Head of caudate nucleus (tissue), 42 donors: Measurements from ENCODE around the gene GDI2.
A peak's percentile ranks its signal among the peaks of the same experiment; 100 is the strongest.
"Not testable (repeated sequence)": the region's sequence is repeated elsewhere in the genome, so short reads cannot be mapped to it uniquely, and the experiment has no call there.

Source experiments
- DNase-seq, 42 donors: peaks; one replicate each; pipeline versions ENCODE4 v3.0.0 to v3.0.0-alpha.2; 2020 to 2021; ENCODE audit warnings: mixed read lengths in 7 of 42
- intact Hi-C: fragments of 100-400 bp; cut with DNase I; formaldehyde crosslinking; loops from one replicate; pipeline ENCODE4 v1.15.0; 2022

Gene GDI2

DNA sequence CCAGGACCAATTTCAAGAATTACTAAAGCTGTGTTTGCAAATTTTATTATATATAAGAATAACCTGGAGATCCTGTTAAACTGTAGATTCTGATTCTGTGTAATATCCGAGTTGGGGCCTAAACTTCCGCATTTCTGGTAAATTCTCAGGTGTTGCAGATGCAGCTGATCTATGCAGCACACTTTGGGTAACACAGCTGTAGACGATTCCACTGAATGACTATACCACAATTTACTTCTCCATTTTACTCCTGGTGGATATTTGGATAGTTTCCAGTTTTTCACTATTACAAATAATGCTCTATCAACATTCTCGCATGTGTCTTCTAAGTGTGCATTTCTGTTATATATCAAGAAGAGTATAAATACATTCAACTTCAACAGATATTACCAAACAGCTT is 7.5 kb downstream of the GDI2 start:
- DNase-seq: no peak
- intact Hi-C loops: no loop called here

DNA sequence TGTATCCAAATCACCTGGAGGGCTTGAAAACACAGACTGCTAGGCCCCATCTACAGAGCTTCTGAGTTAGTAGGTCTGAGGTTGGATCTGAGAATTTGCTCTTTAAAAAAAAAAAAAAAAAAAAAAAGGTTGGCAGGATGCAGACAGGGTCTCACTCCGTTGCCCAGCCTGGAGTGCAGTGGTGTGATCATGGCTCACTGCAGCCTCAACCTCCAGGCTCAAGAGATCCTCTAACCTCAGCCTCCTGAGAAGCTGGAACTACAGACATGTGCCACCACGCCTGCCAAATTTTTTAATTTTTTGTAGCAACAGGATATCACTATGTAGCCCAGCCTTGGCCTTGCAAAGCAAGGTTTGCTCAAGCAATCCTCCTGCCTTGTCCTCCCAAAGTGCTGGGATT is 8.0 kb downstream of the GDI2 start:
- no peak for DNase-seq
- intact Hi-C loops: no loop called here

GRCh38 chr10:5804386-5804785 is 8.8 kb downstream of the GDI2 start:
- intact Hi-C loops: no loop called here
- DNase-seq: no peak

DNA sequence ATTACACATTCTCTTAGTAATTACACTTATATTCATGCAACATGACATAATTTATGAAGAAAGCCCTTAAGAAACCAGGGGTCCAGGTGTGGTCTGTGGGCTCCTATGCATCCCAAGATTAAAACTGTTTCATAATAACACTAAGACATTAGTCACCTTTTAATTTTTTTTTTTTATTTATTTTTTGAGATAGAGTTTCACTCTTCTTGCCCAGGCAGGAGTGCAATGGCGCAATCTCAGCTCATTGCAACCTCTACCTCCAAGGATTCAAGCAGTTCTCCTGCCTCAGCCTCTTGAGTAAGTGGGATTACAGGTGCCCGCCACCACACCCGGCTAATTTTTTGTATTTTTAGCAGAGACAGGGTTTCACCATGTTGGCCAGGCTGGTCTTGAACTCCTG is 12.5 kb downstream of the GDI2 start:
- intact Hi-C loops: no loop called here
- DNase-seq: no peak

GRCh38 chr10:5794236-5794635 is 19.0 kb downstream of the GDI2 start:
- intact Hi-C loops: no loop called here
- DNase-seq: no peak

DNA sequence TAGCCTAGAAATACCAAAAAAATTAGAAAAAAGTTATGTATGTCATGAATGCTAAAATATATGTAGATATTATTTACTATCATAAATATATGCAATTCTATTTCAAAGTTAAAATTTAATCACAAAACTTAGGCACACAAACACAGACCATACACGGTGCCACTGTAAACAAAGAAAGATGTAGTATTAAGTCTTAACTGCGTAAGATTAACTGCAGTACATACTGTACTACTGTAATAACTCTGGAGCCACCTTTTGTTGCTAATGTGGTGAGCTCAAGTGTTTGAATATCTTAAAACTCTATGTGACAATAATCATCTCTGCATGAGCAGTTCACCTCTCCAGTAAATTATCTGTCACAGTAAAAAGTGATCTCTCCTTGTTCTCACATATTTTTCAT is 23.6 kb downstream of the GDI2 start:
- DNase-seq: no peak
- intact Hi-C loops: no loop called here

DNA sequence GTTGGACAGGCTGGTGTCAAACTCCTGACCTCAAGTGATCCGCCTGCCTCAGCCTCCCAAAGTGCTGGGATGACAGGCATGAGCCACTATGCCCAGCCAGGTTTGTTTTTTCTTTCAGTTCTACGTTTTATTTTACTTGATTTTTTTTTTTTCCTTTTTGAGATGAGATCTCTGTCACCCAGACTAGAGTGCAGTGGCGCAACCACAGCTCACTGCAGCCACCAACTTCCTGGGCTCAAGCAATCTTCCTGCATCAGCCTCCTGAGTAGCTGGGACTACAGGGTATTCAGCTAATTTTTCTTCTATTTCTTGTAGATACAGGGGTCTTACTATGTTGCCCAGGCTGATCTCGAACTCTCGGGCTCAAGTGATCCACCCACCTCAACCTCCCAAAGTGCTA is 24.3 kb downstream of the GDI2 start:
- intact Hi-C loops: no loop called here

DNA sequence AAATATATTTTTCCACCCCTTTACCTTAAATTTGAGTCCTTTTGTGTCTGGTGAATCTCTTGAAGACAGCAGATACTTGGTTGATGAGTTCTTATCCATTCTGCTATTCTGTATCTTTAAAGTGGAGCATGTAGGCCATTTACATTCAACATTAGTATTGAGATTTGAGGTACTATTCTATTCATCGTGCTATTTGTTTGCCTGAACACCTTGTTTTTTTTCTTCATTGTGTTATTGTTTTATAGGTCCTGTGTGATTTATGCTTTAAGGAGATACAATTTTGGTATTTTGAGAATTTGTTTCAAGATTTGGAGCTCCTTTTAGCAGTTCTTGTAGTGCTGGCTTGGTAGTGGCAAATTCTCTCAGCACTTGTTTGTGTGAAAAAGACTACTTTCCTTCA is 29.9 kb downstream of the GDI2 start:
- no peak for DNase-seq
- intact Hi-C loops: no loop called here

More for the DNA sequence above, 24.3 kb downstream of the GDI2 start:
- DNase-seq: no peak

GRCh38 chr10:5782174-5782573 is 31.1 kb downstream of the GDI2 start:
- intact Hi-C loops: no loop called here
- no peak for DNase-seq

GRCh38 chr10:5779730-5780129 is 33.5 kb downstream of the GDI2 start:
- no peak for DNase-seq
- intact Hi-C loops: no loop called here

DNA sequence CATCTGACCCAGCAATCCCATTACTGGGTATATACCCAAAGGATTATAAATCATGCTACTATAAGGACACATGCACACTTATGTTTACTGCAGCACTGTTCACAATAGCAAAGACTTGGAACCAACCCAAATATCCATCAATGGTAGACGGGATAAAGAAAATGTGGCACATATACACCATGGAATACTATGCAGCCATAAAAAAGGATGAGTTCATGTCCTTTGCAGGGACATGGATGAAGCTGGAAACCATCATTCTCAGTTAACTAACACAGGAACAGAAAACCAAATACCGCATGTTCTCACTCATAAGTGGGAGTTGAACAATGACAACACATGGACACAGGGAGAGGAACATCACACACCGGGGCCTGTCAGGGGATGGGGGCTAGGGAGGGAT is 35.5 kb downstream of the GDI2 start:
- intact Hi-C loops, DNase-seq: not testable (repeated sequence)

DNA sequence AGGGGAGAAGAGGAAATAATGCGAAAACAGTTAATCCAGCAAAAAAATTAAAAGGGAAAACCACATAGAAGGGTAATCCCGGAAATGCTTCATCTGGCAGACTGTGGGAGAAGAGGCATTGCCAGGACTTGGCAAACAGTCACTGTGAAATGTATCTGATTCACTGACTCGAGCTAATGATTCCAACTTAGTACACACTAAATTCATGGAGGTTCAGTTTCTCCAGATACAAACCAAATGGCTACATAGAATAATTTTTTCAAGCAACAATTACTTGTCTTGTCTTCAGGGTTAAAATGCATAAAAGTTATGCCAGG is 36.4 kb downstream of the GDI2 start:
- intact Hi-C loops: no loop called here
- no peak for DNase-seq

DNA sequence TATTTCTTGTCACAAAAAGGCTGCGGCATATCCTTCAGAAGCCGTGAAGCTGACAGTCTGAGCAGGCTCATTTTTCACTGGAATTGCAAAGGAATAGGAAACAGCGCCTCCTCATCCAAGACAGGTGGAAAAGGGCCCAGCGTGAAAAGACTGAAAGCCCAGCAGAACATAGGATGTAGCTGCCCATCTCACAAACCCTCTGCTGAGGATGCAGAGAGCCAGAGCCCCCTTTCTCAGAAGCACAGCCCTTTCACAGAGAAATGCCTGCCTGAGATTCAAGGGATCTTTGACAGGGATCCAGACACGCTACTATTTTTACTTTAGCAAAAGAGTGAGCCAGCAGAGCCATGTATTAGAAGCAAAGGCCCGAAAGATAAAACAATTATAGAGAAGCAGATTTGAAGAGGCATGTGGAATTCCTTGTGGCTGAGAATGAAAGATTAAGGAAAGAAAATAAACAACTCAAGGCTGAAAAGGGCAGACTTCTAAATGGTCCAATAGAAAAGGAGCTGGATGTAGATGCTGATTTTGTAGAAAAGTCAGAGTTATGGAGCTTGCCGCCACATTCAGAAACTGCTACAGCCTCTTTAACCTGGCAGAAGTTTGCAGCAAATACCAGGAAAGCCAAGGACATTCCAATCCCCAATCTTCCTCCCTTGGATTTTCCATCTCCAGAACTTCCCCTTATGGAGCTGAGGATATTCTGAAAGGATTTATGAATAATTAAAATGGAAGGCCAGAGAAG is 36.9 kb downstream of the GDI2 start:
- DNase-seq: peak in 11 of 42 donors; percentile 11 to 43 (median 20)
- intact Hi-C loops: no loop called here

- intact Hi-C loops: no loop called here
- peak in 11 of 42 donors; percentile 10 to 48 (median 27) for DNase-seq
Measured at GRCh38 chr10:5775685-5776084, 37.5 kb downstream of the GDI2 start.

DNA sequence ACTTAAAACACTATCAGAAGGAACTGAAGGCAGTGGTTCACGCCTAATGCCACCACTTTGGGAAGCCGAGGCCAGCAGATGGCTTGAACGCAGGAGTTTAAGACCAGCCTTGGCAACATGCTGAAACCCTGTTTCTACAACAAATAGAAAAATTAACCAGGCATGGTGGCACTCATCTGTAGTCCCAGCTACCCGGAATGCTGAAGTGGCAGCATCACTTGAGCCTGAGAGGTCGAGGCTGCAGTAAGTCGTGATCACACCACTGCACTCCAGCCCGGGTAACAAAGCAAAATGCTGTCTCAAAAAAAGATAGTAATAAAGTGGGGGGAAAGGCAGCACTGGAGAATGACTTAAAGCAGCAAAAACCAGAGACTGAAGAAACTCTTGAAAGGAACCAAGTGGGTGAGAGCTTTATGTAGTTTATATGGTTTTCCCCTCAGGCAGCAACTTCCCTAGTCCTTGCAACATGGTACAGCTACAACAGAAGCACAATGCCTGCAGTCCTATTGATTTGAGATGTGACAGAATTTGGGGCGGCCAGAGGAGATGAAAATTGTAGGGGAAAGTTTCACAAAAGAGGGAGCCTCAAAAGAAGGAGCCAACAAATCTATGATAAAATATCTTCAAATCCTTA is 38.1 kb downstream of the GDI2 start:
- DNase-seq: no peak
- intact Hi-C loops: no loop called here

DNA sequence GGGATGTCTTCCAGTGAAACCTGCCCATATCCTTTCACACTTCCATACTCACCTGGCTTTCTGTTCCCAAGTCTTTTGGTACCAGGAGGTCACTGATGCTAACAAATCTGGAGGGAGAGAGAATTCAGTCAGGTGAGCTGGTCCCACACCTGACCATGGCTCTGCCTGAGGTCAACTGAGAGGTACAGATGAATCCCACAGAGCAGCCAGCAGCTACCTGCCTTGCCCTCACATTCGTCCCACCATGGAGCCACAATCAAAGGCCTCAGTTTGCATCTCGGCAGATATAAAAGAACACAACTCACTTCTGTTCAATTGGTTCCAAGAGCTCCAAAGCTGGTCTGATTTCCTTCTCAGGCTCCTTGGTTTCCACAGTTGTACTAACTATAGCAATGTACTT is 47.0 kb downstream of the GDI2 start:
- DNase-seq: no peak
- intact Hi-C loops: no loop called here

- intact Hi-C loops: no loop called here
Measured at GRCh38 chr10:5765617-5766016, 47.6 kb downstream of the GDI2 start.

DNA sequence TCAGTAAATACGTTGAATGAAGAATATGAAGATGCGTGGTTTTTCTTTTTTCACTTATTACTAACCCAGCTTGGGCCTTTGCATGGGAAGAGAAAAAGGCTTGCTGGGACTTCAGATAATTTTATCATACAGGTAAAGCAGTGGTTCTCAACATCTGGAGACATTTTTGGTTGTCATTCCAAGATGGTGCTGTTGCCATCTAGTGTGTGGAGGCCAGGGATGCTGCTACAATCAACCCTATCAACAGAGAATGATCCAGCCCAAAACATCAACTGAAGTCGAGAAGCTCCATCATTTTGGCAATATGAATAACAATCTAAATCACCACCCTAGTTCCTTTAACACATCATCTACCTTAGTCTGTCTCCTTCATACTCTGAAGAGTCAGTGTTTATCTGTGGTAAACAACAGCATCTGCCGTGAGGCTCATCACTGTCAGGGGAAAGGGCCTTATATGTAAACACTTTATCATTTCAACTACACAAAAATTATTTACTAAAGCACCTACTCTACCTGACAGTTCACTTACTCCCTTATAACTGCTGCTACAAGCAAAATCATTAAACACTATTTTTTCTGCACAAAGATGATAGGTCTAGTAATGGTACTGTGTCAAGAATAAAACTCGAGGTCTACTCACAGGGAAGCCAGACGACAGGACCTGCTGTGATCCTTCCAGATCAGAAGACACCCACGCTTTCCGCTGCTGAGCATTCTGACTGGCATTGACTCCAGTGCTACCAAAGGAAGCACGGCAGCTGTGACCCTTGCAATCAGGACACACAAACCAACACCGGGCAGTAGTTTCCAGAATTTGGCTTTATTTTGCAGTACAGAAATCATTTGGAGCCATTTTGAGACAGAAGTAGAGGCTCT is 48.6 kb downstream of the GDI2 start:
- intact Hi-C loops: no loop called here
- DNase-seq: no peak

More at GRCh38 chr10:5765617-5766016, 47.6 kb downstream of the GDI2 start:
- no peak for DNase-seq

DNA sequence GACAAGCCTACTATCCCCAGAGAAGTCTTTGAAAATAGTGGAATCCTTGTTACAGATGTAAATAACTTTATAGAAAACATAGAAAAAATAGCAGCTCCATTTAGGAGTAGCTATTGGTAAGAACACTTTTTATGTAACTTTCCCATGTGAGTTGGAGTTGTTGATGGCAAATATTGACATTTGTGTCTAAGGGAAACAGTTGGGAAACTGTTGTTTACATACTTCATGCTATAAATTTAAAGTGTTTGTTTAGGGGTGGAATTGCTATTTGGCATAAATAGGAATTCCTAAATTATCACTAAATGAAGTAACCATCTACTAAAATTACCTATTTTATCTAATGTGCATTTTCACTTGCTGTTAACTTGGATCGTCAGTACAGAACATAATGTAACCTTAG is 50.7 kb downstream of the GDI2 start:
- DNase-seq: no peak
- intact Hi-C loops: no loop called here

DNA sequence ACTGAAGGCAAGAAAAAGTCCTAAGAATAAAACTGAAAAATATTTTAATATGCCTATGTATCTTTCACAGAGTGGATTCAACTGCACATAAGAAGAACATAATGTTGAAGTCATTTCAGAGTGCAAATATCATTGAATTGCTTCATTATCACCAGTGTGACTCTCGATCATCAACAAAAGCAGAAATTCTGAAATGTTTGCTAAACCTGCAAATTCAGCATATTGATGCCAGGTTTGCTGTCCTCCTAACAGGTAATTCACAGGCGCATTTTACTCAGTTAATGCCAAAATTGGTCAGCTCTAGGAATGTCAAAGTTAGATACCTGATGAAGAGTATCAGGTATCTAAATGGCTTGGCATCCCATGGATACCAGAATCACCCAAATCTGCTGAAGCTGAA is 52.0 kb downstream of the GDI2 start:
- intact Hi-C loops: no loop called here

More for the DNA sequence above, 52.0 kb downstream of the GDI2 start:
- no peak for DNase-seq
